IMR-90 (cell line): ENCODE results near the gene ZNF716. TPM values are rescaled to one million over a fixed set of nuclear protein-coding genes. Genes with fewer than 3 reads are reported as not detected.

Source experiments
- ATAC-seq: fragments of 200-7000 bp; cut with Tn5 transposase; 2 replicates; pipeline ENCODE4 v1.9.1; 2020; ENCODE audit warnings: low read depth, mild to moderate bottlenecking, moderate library complexity
- BruUV-seq: library from RNA; stranded (reverse); fragments of 400-500 nt; replicated peaks from 2 replicates; lab custom pipeline; 2021; lab: Mats Ljungman, UMichigan
- CTCF ChIA-PET: fragments of 300-600 bp; formaldehyde crosslinking; extraction: SDS; loops from one replicate; lab custom pipeline; 2021; ENCODE audit warnings: antibody characterized with exemption; lab: Yijun Ruan, JAX
- POLR2A ChIA-PET: fragments of 300-600 bp; sonication (Branson Sonifier 250); formaldehyde crosslinking; loops from one replicate; lab custom pipeline; 2022; ENCODE audit warnings: antibody characterized with exemption; ENCODE audit not compliant: unreplicated experiment; lab: Charles Lee
- DNase-seq: peaks from one replicate; pipeline ENCODE4 v3.0.0; 2013
- H2AFZ ChIP-seq: replicated peaks from 2 replicates; pipeline ENCODE3; 2013; ENCODE audit warnings: low read length, mild to moderate bottlenecking; ENCODE audit not compliant: poor library complexity
- H2AK5ac ChIP-seq: 2 replicates; pipeline ENCODE4 v1.6.1; 2013; ENCODE audit warnings: low read depth, low read length, inconsistent platforms
- H2AK9ac ChIP-seq: replicated peaks from 2 replicates; pipeline ENCODE3; 2013; ENCODE audit warnings: mild to moderate bottlenecking, low read depth, low read length, moderate library complexity; ENCODE audit not compliant: poor library complexity
- H2BK120ac ChIP-seq: 2 replicates; pipeline ENCODE4 v1.6.1; 2013; ENCODE audit warnings: low read depth, low read length, inconsistent platforms
- H2BK15ac ChIP-seq: 3 replicates; pipeline ENCODE4 v1.6.1; 2013; ENCODE audit warnings: low read depth, low read length, inconsistent platforms
- H2BK20ac ChIP-seq: 2 replicates; pipeline ENCODE4 v1.6.1; 2013; ENCODE audit warnings: low read depth, mild to moderate bottlenecking, inconsistent platforms, low read length, moderate library complexity
- H2BK5ac ChIP-seq: 2 replicates; pipeline ENCODE4 v1.6.1; 2013; ENCODE audit warnings: mild to moderate bottlenecking, low read depth, low read length, inconsistent platforms; ENCODE audit not compliant: poor library complexity, severe bottlenecking
- H3K14ac ChIP-seq: replicated peaks from 2 replicates; pipeline ENCODE4 v1.6.1; 2013; ENCODE audit warnings: low read depth, low read length, inconsistent platforms
- H3K18ac ChIP-seq: 2 replicates; pipeline ENCODE4 v1.6.1; 2013; ENCODE audit warnings: low read depth, low read length, control low read depth
- H3K23ac ChIP-seq: 2 replicates; pipeline ENCODE4 v1.6.1; 2013; ENCODE audit warnings: low read depth, low read length, inconsistent platforms
- H3K27ac ChIP-seq: 2 replicates; pipeline ENCODE4 v1.5.1; 2013; ENCODE audit warnings: mild to moderate bottlenecking, control low read depth, low read length; ENCODE audit not compliant: insufficient read depth
- H3K27me3 ChIP-seq: 2 replicates; pipeline ENCODE4 v1.6.1; 2013; ENCODE audit warnings: low read length; ENCODE audit not compliant: control insufficient read depth, insufficient read depth
- H3K36me3 ChIP-seq: 2 replicates; pipeline ENCODE4 v1.6.1; 2013; ENCODE audit warnings: low read length, mixed read lengths; ENCODE audit not compliant: control insufficient read depth, insufficient read depth
- H3K4ac ChIP-seq: 2 replicates; pipeline ENCODE4 v1.6.1; 2013; ENCODE audit warnings: low read depth, low read length, inconsistent platforms
- H3K4me1 ChIP-seq: 2 replicates; pipeline ENCODE4 v1.6.1; 2013; ENCODE audit warnings: low read length, mixed read lengths; ENCODE audit not compliant: control insufficient read depth, insufficient read depth
- H3K4me2 ChIP-seq: 2 replicates; pipeline ENCODE4 v1.6.1; 2013; ENCODE audit warnings: low read depth, mild to moderate bottlenecking, control low read depth, low read length, moderate library complexity
- H3K4me3 ChIP-seq: 2 replicates; pipeline ENCODE4 v1.5.1; 2013; ENCODE audit warnings: low read depth, mild to moderate bottlenecking, control low read depth, low read length, moderate library complexity; ENCODE audit not compliant: insufficient read depth
- H3K56ac ChIP-seq: 2 replicates; pipeline ENCODE4 v1.6.1; 2013; ENCODE audit warnings: low read length, inconsistent platforms; ENCODE audit not compliant: insufficient read depth; ENCODE audit errors: extremely low read depth
- H3K79me1 ChIP-seq, 2 experiments: 2 replicates each; pipeline ENCODE4 v1.6.1; 2013; ENCODE audit warnings: low read length in 2 of 2, inconsistent platforms in 1 of 2, low read depth in 1 of 2
- H3K9ac ChIP-seq: 2 replicates; pipeline ENCODE4 v1.6.1; 2013; ENCODE audit warnings: low read depth, low read length, control low read depth
- H3K9me1 ChIP-seq: 2 replicates; pipeline ENCODE4 v1.6.1; 2013; ENCODE audit warnings: low read length, inconsistent platforms; ENCODE audit not compliant: insufficient read depth
- H3K9me3 ChIP-seq: 2 replicates; pipeline ENCODE4 v1.6.1; 2013; ENCODE audit warnings: low read length; ENCODE audit not compliant: control insufficient read depth, insufficient read depth
- H4K20me1 ChIP-seq: 2 replicates; pipeline ENCODE4 v1.6.1; 2013; ENCODE audit warnings: low read length, inconsistent platforms; ENCODE audit not compliant: insufficient read depth
- H4K5ac ChIP-seq: 2 replicates; pipeline ENCODE4 v1.6.1; 2013; ENCODE audit warnings: mild to moderate bottlenecking, low read depth, low read length, control low read depth
- H4K8ac ChIP-seq, 2 experiments: 2 replicates each; pipeline ENCODE4 v1.6.1; 2013; ENCODE audit warnings: low read depth in 2 of 2, low read length in 2 of 2, control low read depth in 1 of 2, inconsistent platforms in 1 of 2
- H4K91ac ChIP-seq: 2 replicates; pipeline ENCODE4 v1.6.1; 2013; ENCODE audit warnings: low read depth, low read length, inconsistent platforms; ENCODE audit not compliant: insufficient read depth
- BHLHE40 ChIP-seq: fragments of 150-350 bp; IDR thresholded peaks from 2 replicates; pipeline ENCODE4 v1.6.1; 2016; ENCODE audit warnings: mild to moderate bottlenecking, low read depth, low read length
- CHD1 ChIP-seq: IDR thresholded peaks from 2 replicates; pipeline ENCODE4 v1.6.1; 2012; ENCODE audit warnings: low read depth, low read length, improper control_type of control experiment
- CTCF ChIP-seq: conservative IDR thresholded peaks from 2 replicates; pipeline ENCODE4 v1.5.1; 2012; ENCODE audit warnings: mild to moderate bottlenecking, low read depth, low read length, improper control_type of control experiment
- FOS ChIP-seq: fragments of 150-350 bp; IDR thresholded peaks from 2 replicates; pipeline ENCODE4 v1.6.1; 2016; ENCODE audit warnings: low read depth, low read length
- MAFK ChIP-seq: IDR thresholded peaks from 2 replicates; pipeline ENCODE4 v1.6.1; 2012; ENCODE audit warnings: low read depth, low read length, improper control_type of control experiment
- MAZ ChIP-seq: IDR thresholded peaks from 2 replicates; pipeline ENCODE4 v1.6.1; 2012; ENCODE audit warnings: low read depth, mild to moderate bottlenecking, low read length, improper control_type of control experiment, moderate library complexity, borderline replicate concordance
- MXI1 ChIP-seq: IDR thresholded peaks from 2 replicates; pipeline ENCODE4 v1.6.1; 2012; ENCODE audit warnings: low read depth, mild to moderate bottlenecking, low read length, moderate library complexity, borderline replicate concordance
- NFE2L2 ChIP-seq: fragments of 150-350 bp; IDR thresholded peaks from 2 replicates; pipeline ENCODE4 v1.6.1; 2016; ENCODE audit warnings: low read depth, mild to moderate bottlenecking, low read length
- POLR2A ChIP-seq: IDR thresholded peaks from 2 replicates; pipeline ENCODE4 v1.6.1; 2012; ENCODE audit warnings: mild to moderate bottlenecking, low read depth, low read length
- RAD21 ChIP-seq: IDR thresholded peaks from 2 replicates; pipeline ENCODE4 v1.6.1; 2012; ENCODE audit warnings: low read length, improper control_type of control experiment
- RCOR1 ChIP-seq: IDR thresholded peaks from 2 replicates; pipeline ENCODE4 v1.6.1; 2012; ENCODE audit warnings: mild to moderate bottlenecking, low read length, improper control_type of control experiment; ENCODE audit not compliant: insufficient replicate concordance
- RFX5 ChIP-seq: IDR thresholded peaks from 2 replicates; pipeline ENCODE4 v1.8.0; 2012; ENCODE audit warnings: low read depth, mild to moderate bottlenecking, low read length, moderate library complexity
- SMC3 ChIP-seq: fragments of 150-350 bp; IDR thresholded peaks from 2 replicates; pipeline ENCODE4 v1.6.1; 2016; ENCODE audit warnings: low read depth, mild to moderate bottlenecking, antibody characterized with exemption, low read length, moderate library complexity
- WGBS, 2 experiments: methylation state at CpG; one replicate each; pipeline versions ENCODE4 v1.1.5 to v1.1.7; 2013; ENCODE audit warnings: missing lambda C conversion rate in 2 of 2; ENCODE audit not compliant: insufficient read length in 1 of 2; ENCODE audit errors: extremely low coverage in 2 of 2; 5-methylcytosine and 5-hydroxymethylcytosine counted together
- dilution Hi-C: fragments of 300-500 bp; cut with HindIII; formaldehyde crosslinking; loops from one replicate; pipeline ENCODE4 v1.14.3; 2018; ENCODE audit warnings: low sequenced_read_pairs; ENCODE audit not compliant: unreplicated experiment
- in situ Hi-C: fragments of 300-500 bp; cut with MboI; formaldehyde crosslinking; loops from 3 replicates; pipeline ENCODE4 v1.14.3; 2019; ENCODE audit warnings: low sequenced_read_pairs, inconsistent platforms, mixed read lengths
- intact Hi-C: fragments of 100-400 bp; cut with micrococcal nuclease; formaldehyde crosslinking; loops from 2 replicates; pipeline ENCODE4 v1.10.0; 2022
- polyA plus RNA-seq, 3 experiments: library from polyadenylated mRNA; depleted of rRNA; stranded (reverse); fragments of >200 nt; gene quantifications; 2 replicates each; pipeline ENCODE4 v1.2.3, GENCODE V29; 2012; ENCODE audit warnings: low replicate concordance in 1 of 3
- total RNA-seq: library from RNA; depleted of rRNA; stranded (reverse); fragments of >200 nt; gene quantifications from 2 replicates; pipeline ENCODE4 v1.2.3, GENCODE V29; 2012
- TF ChIP-seq, protein P1 (sequence below): fragments of 150-350 bp; IDR thresholded peaks from 2 replicates; pipeline ENCODE4 v1.6.1; 2016; ENCODE audit warnings: low read depth, mild to moderate bottlenecking, low read length, moderate library complexity, borderline replicate concordance
- TF ChIP-seq, protein P2 (sequence below): fragments of 150-350 bp; IDR thresholded peaks from 2 replicates; pipeline ENCODE4 v1.6.1; 2017; ENCODE audit warnings: mild to moderate bottlenecking, antibody characterized with exemption, low read length, low read depth

ZNF716 gene
- total and polyA plus RNA-seq, 2 of the 4 experiments (the other 2 are of a cell fraction) = not detected

GRCh38 chr7:57426629-57427003 lies 23.4 kb upstream of the ZNF716 start:
- no peak overlapping the region for H3K4me2 ChIP-seq
- H2BK120ac ChIP-seq = no peak overlapping the region
- DNase-seq (no peak), ATAC-seq (no peak)
- H3K4me3 ChIP-seq = no peak overlapping the region
- no peaks in the 10 kb centered on the region for H3K4me1 ChIP-seq
- H2BK5ac ChIP-seq = no peak overlapping the region
- POLR2A ChIA-PET = no interaction called here
- H2BK20ac ChIP-seq = no peak overlapping the region
- H3K79me1 ChIP-seq = no peaks in the 10 kb centered on the region
- dilution Hi-C loops (no loop called here), intact Hi-C loops (no loop called here), in situ Hi-C loops (no loop called here)
- H4K8ac ChIP-seq = no peak overlapping the region
- peaks cover 24% of the 10 kb centered on the region; the same call in 1 of the 2 replicates for H3K9me3 ChIP-seq
- CTCF ChIA-PET = no interaction called here
- no peak overlapping the region for H3K14ac ChIP-seq
- no peaks in the 10 kb centered on the region for H3K27me3 ChIP-seq
- no peak overlapping the region for H3K4ac ChIP-seq
- BruUV-seq = no TSS peak
- no peak overlapping the region for H2BK15ac ChIP-seq
- no peak overlapping the region for H3K23ac ChIP-seq
- no peaks in the 10 kb centered on the region for H3K9me1 ChIP-seq
- H3K9ac ChIP-seq = no peak overlapping the region
- H4K91ac ChIP-seq = no peak overlapping the region
- no peak overlapping the region for H3K56ac ChIP-seq
- no peak for TF ChIP-seq RCOR1
- no peak for TF ChIP-seq MAFK
- no peak for TF ChIP-seq CHD1
- no peak for TF ChIP-seq BHLHE40
- no peak for TF ChIP-seq MAZ
- no peak for TF ChIP-seq MXI1
- TF ChIP-seq, protein P1, sequence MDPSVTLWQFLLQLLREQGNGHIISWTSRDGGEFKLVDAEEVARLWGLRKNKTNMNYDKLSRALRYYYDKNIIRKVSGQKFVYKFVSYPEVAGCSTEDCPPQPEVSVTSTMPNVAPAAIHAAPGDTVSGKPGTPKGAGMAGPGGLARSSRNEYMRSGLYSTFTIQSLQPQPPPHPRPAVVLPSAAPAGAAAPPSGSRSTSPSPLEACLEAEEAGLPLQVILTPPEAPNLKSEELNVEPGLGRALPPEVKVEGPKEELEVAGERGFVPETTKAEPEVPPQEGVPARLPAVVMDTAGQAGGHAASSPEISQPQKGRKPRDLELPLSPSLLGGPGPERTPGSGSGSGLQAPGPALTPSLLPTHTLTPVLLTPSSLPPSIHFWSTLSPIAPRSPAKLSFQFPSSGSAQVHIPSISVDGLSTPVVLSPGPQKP = no peak
- no peak for TF ChIP-seq SMC3
- TF ChIP-seq FOS = no peak
- no peak for TF ChIP-seq CTCF
- TF ChIP-seq POLR2A = no peak
- no peak for TF ChIP-seq NFE2L2
- no peak for TF ChIP-seq RFX5
- TF ChIP-seq, protein P2, sequence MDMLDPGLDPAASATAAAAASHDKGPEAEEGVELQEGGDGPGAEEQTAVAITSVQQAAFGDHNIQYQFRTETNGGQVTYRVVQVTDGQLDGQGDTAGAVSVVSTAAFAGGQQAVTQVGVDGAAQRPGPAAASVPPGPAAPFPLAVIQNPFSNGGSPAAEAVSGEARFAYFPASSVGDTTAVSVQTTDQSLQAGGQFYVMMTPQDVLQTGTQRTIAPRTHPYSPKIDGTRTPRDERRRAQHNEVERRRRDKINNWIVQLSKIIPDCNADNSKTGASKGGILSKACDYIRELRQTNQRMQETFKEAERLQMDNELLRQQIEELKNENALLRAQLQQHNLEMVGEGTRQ = no peak
- TF ChIP-seq RAD21 = no peak
- no peaks in the 10 kb centered on the region for H3K36me3 ChIP-seq
- H4K20me1 ChIP-seq = no peaks in the 10 kb centered on the region
- H3K27ac ChIP-seq = no peak overlapping the region
- H2AK9ac ChIP-seq = no peak overlapping the region
- no peak overlapping the region for H3K18ac ChIP-seq
- H2AFZ ChIP-seq = no peak overlapping the region
- H4K5ac ChIP-seq = no peak overlapping the region
- WGBS, 2 experiments = no CpG with 5 or more reads among the region's 11 CpGs
- H2AK5ac ChIP-seq = no peak overlapping the region
